HepG2 (cell line): ENCODE data around the gene FAM210A. TPM values are rescaled to one million over a fixed set of nuclear protein-coding genes. Genes with fewer than 3 reads are reported as not detected.

Experiments used
- polyA plus RNA-seq, 8 experiments: library from polyadenylated mRNA; depleted of rRNA in 3 of 8; stranded (reverse) in 7 of 8; unstranded in 1 of 8; fragments of >200 nt; fragmentation: Illumina TruSeq in 4 of 8; extraction: Trizol in 4 of 8; gene quantifications; 2 replicates each; pipeline versions ENCODE4 v1.2.1 to v1.2.3, GENCODE V29; 2011 to 2016; ENCODE audit warnings: low read depth in 4 of 8, missing spikeins in 1 of 8, mixed read lengths in 1 of 8; ENCODE audit not compliant: insufficient read depth in 1 of 8
- small RNA-seq, 3 experiments: library from RNA; depleted of rRNA; stranded (forward); fragments of <200 nt; gene quantifications; one replicate each; pipeline ENCODE3, GENCODE V24; 2012; ENCODE audit warnings: low read depth in 2 of 3, low replicate concordance in 1 of 3; ENCODE audit not compliant: insufficient read length in 3 of 3, insufficient read depth in 2 of 3
- total RNA-seq, 5 experiments: library from RNA; depleted of rRNA; stranded (reverse); fragments of >200 nt; fragmentation: Illumina TruSeq; extraction: Trizol; gene quantifications; 2 replicates each; pipeline ENCODE4 v1.2.3, GENCODE V29; 2016; ENCODE audit warnings: low read depth in 1 of 5

Gene FAM210A
- total and polyA plus RNA-seq, 2 of the 13 experiments (the other 11 are each of a cell fraction or from before 2014, with no cell fraction given) = 33.2 to 37.5 TPM

Small RNA genes lying within 50 kb of the gene (small RNA-seq; reads per million reads assigned to genes)
- gene AP001525.1 (0 reads per million in 3 experiments), gene RN7SL362P (0 reads per million in 3 experiments)

Other genes starting within 250 kb of the FAM210A start
- gene RNMT, start 115 bp upstream of the FAM210A start, total RNA-seq (2016; rRNA removed; fragmentation: Illumina TruSeq; extraction: Trizol) = 24.4 and 54.1 TPM in 2 replicates
- 18.5 and 22.9 TPM in 2 replicates for gene RNMT, start 115 bp upstream of the FAM210A start, polyA plus RNA-seq (2011; rRNA removed)
- gene MC5R, start 97.6 kb upstream of the FAM210A start, total RNA-seq (2016; rRNA removed; fragmentation: Illumina TruSeq; extraction: Trizol) = not detected in 2 replicates
- not detected in 2 replicates for gene MC5R, start 97.6 kb upstream of the FAM210A start, polyA plus RNA-seq (2011; rRNA removed)
- gene MC2R, start 189.0 kb upstream of the FAM210A start, total RNA-seq (2016; rRNA removed; fragmentation: Illumina TruSeq; extraction: Trizol) = not detected in 2 replicates
- not detected in 2 replicates for gene MC2R, start 189.0 kb upstream of the FAM210A start, polyA plus RNA-seq (2011; rRNA removed)